Measurements from ENCODE around the gene SYT14.

SYT14 gene

GRCh38 chr1:210214573-210215409 is 276.8 kb downstream of the SYT14 start:
- DNase-seq, result no peak

GRCh38 chr1:210217482-210217881 is 279.5 kb downstream of the SYT14 start:
- DNase-seq, result no peak

- no peak for DNase-seq
Measured at GRCh38 chr1:210218047-210218446, 280.0 kb downstream of the SYT14 start.

Data from NCI-H2171 treated with DMSO at 0.1 percent for 48 hours (cell line).